Measurements from ENCODE around the gene CERS4. TPM values are rescaled to one million over a fixed set of nuclear protein-coding genes. Genes with fewer than 3 reads are reported as not detected.

CERS4 gene
- polyA plus RNA-seq, 1 of the 3 experiments (the other 2 are of a cell fraction), result 36.5 TPM

- TF ChIP-seq PBX3 (IDR thresholded peaks at IDR 0.05), result no peak
These were observed 99.7 kb downstream of the CERS4 start (continued) for GRCh38 chr19:8308891-8309291.

- CTCF ChIA-PET, result no interaction called here
- H3K27ac ChIP-seq (ENCODE audit: low read depth in 2 of 2, low read length in 1 of 2), result no peak overlapping the region
- H3K79me2 ChIP-seq (ENCODE audit: insufficient read depth), result peaks cover 10% of the 10 kb centered on the region; the same call in 1 of the 2 replicates
- 97% methylated on average over 12 of the region's 17 CpGs for WGBS (ENCODE audit: low lambda C conversion rate)
- H3K9me2 ChIP-seq, result no peaks in the 10 kb centered on the region
- H3K9me3 ChIP-seq, result no peaks in the 10 kb centered on the region
- POLR2A ChIA-PET, result interaction anchor here (2.1 kb wide), 1 partner anchor 11 kb away, joined by 5 read pairs; the partner anchor contains the start of genes NDUFA7 and RPS28
- no peaks in the 10 kb centered on the region for H4K20me1 ChIP-seq (ENCODE audit: insufficient read depth)
- H3F3A ChIP-seq (replicated peaks; ENCODE audit: insufficient read depth), result peaks cover 6% of the 10 kb centered on the region
- no peaks in the 10 kb centered on the region for H3K27me3 ChIP-seq (ENCODE audit: insufficient read depth)
- no peak for TF ChIP-seq MAX (IDR thresholded peaks at IDR 0.05; ENCODE audit: low read depth)
- TF ChIP-seq USF1 (IDR thresholded peaks at IDR 0.05; ENCODE audit: borderline replicate concordance, low read depth), result no peak
- no peak for TF ChIP-seq CHD2 (IDR thresholded peaks at IDR 0.05; ENCODE audit: low read length, partially characterized antibody)
- no peak for TF ChIP-seq RFX5 (IDR thresholded peaks at IDR 0.05; ENCODE audit: low read length)
- no peak for TF ChIP-seq FOSL2 (IDR thresholded peaks at IDR 0.05; ENCODE audit: borderline replicate concordance, low read depth)
- no peak for TF ChIP-seq TCF12 (IDR thresholded peaks at IDR 0.05)
- no peak overlapping the region for H3K4me3 ChIP-seq (ENCODE audit: low read depth in 2 of 2, low read length in 1 of 2)
- DNase-seq, result no peak
- H3K4me2 ChIP-seq, result no peak overlapping the region
- peaks cover 8 to 12% of the 10 kb centered on the region in 2 experiments for H3K36me3 ChIP-seq (replicated peaks in 1 of 2; ENCODE audit: control insufficient read depth in 1 of 2, insufficient read depth in 2 of 2, low read length in 1 of 2)
- H2AFZ ChIP-seq (ENCODE audit: low read depth), result no peak overlapping the region
- peaks cover 4 to 12% of the 10 kb centered on the region in 2 experiments; a peak in 2 of 4 replicates for H3K4me1 ChIP-seq (ENCODE audit: control insufficient read depth in 1 of 2, insufficient read depth in 2 of 2, low read depth in 1 of 2, low read length in 1 of 2)
- H3K9ac ChIP-seq, result no peak overlapping the region
These were observed 101.3 kb downstream of the CERS4 start for GRCh38 chr19:8310342-8311055.

- Histone ChIP-seq H3K27me3 (ENCODE audit: insufficient read depth) (no peaks in the 10 kb centered on the region), H3K4me2 (no peak overlapping the region), H3K9me3 (no peaks in the 10 kb centered on the region), H4K20me1 (ENCODE audit: insufficient read depth) (no peaks in the 10 kb centered on the region), H3F3A (replicated peaks; ENCODE audit: insufficient read depth) (peaks cover 6% of the 10 kb centered on the region), H3K9ac (no peak overlapping the region), H3K36me3 (replicated peaks in 1 of 2; ENCODE audit: control insufficient read depth in 1 of 2, insufficient read depth in 2 of 2, low read length in 1 of 2) (peaks cover 8 to 15% of the 10 kb centered on the region in 2 experiments), H3K4me3 (ENCODE audit: low read depth in 2 of 2, low read length in 1 of 2) (no peak overlapping the region), H3K79me2 (ENCODE audit: insufficient read depth) (peaks cover 10% of the 10 kb centered on the region; the same call in 1 of the 2 replicates), H3K9me2 (no peaks in the 10 kb centered on the region), H3K27ac (ENCODE audit: low read depth in 2 of 2, low read length in 1 of 2) (no peak overlapping the region), H3K4me1 (ENCODE audit: control insufficient read depth in 1 of 2, insufficient read depth in 2 of 2, low read depth in 1 of 2, low read length in 1 of 2) (peaks cover 4 to 10% of the 10 kb centered on the region in 2 experiments; a peak in 2 of 4 replicates), H2AFZ (ENCODE audit: low read depth) (no peak overlapping the region)
- no peak for TF ChIP-seq USF1 (IDR thresholded peaks at IDR 0.05; ENCODE audit: borderline replicate concordance, low read depth)
- TF ChIP-seq MXI1 (IDR thresholded peaks at IDR 0.05; ENCODE audit: low read depth, low read length), result no peak
- TF ChIP-seq RAD21 (IDR thresholded peaks at IDR 0.05; ENCODE audit: low read length), result no peak
- CTCF ChIA-PET, result interaction anchor here (0.9 to 1.0 kb wide), 2 partner anchors 23 to 269 kb away, joined by 3 to 4 read pairs; no protein-coding TSS in a partner anchor
- 78% methylated on average over 13 of the region's 16 CpGs for WGBS (ENCODE audit: low lambda C conversion rate)
- POLR2A ChIA-PET, result interaction anchor here (2.1 kb wide), 1 partner anchor 10 kb away, joined by 5 read pairs; the partner anchor contains the start of genes NDUFA7 and RPS28
- DNase-seq, result no peak
These were observed 102.5 kb downstream of the CERS4 start for GRCh38 chr19:8311461-8312260.

Other genes with a start within 250 kb of the CERS4 start
- gene ELAVL1, start 203.7 kb upstream of the CERS4 start, polyA plus RNA-seq (2012; rRNA removed), result 41.7 and 49.6 TPM in 2 replicates
- not detected in 2 replicates for gene CCL25, start 156.6 kb upstream of the CERS4 start, polyA plus RNA-seq (2012; rRNA removed)
- gene FBN3, start 59.8 kb upstream of the CERS4 start, polyA plus RNA-seq (2012; rRNA removed), result not detected in 2 replicates
- 100 and 129 TPM in 2 replicates for gene CD320, start 99.0 kb downstream of the CERS4 start, polyA plus RNA-seq (2012; rRNA removed)
- gene NDUFA7, start 112.0 kb downstream of the CERS4 start, polyA plus RNA-seq (2012; rRNA removed), result 107 and 111 TPM in 2 replicates
- 410 and 601 TPM in 2 replicates for gene RPS28, start 112.1 kb downstream of the CERS4 start, polyA plus RNA-seq (2012; rRNA removed)
- 0.51 and 0.91 TPM in 2 replicates for gene KANK3, start 133.9 kb downstream of the CERS4 start, polyA plus RNA-seq (2012; rRNA removed)
- gene ANGPTL4, start 154.8 kb downstream of the CERS4 start, polyA plus RNA-seq (2012; rRNA removed), result 62.5 and 71.2 TPM in 2 replicates
- 70.5 and 127 TPM in 2 replicates for gene RAB11B, start 181.0 kb downstream of the CERS4 start, polyA plus RNA-seq (2012; rRNA removed)
- gene MARCHF2, start 203.9 kb downstream of the CERS4 start, polyA plus RNA-seq (2012; rRNA removed), result 52.9 and 57.2 TPM in 2 replicates
- gene HNRNPM, start 235.6 kb downstream of the CERS4 start, polyA plus RNA-seq (2012; rRNA removed), result 178 and 205 TPM in 2 replicates